HepG2 (cell line): ENCODE results near the gene SIX5. TPM values are rescaled to one million over a fixed set of nuclear protein-coding genes. Genes with fewer than 3 reads are reported as not detected.
A peak's percentile ranks its signal among the peaks of the same experiment; 100 is the strongest.

Experiments
- ATAC-seq: fragments of 200-7000 bp; cut with Tn5 transposase; 3 replicates; pipeline ENCODE4 v1.9.1; 2020; ENCODE audit warnings: mild to moderate bottlenecking, moderate library complexity
- BruUV-seq: library from RNA; stranded (reverse); fragments of 400-500 nt; replicated peaks from 2 replicates; lab custom pipeline; 2021; lab: Mats Ljungman, UMichigan
- CTCF ChIA-PET: fragments of 300-600 bp; formaldehyde crosslinking; extraction: SDS; loops from one replicate; lab custom pipeline; 2021; ENCODE audit warnings: low total read pairs, inconsistent platforms, low intra/inter-chr PET ratio; lab: Yijun Ruan, JAX
- POLR2A ChIA-PET: fragments of 350-600 bp; sonication (Branson Sonifier 250); formaldehyde crosslinking; loops from one replicate; lab custom pipeline; 2020; ENCODE audit warnings: antibody characterized with exemption, inconsistent platforms; lab: Yijun Ruan, JAX
- DNase-seq: peaks from one replicate; pipeline ENCODE4 v3.0.0-alpha.2; 2015; ENCODE audit warnings: low spot score
- FAIRE-seq: peaks from 3 replicates; lab custom pipeline; 2011; peaks lifted over from hg19 to GRCh38; lab: Jason Lieb, UNC
- H2AFZ ChIP-seq: one replicate; pipeline ENCODE4 v1.6.1; 2011; ENCODE audit warnings: low read length, inconsistent platforms
- H3K27ac ChIP-seq: fragments of 300-600 bp; 3 replicates; pipeline ENCODE4 v1.8.0; 2011; ENCODE audit warnings: mixed run types, mild to moderate bottlenecking, mixed read lengths, low read length, inconsistent platforms; ENCODE audit not compliant: insufficient read depth; ENCODE audit errors: extremely low read length
- H3K27me3 ChIP-seq, 2 experiments: fragments of 200-600 bp in 1 of 2; 2 replicates in 1 of 2; 3 replicates in 1 of 2; pipeline versions ENCODE4 v1.6.0 to v1.8.0; 2011; ENCODE audit warnings: low read length in 2 of 2, mild to moderate bottlenecking in 2 of 2, moderate library complexity in 2 of 2, inconsistent platforms in 1 of 2; ENCODE audit not compliant: insufficient read depth in 2 of 2, control insufficient read depth in 1 of 2
- H3K36me3 ChIP-seq, 2 experiments: fragments of 200-600 bp in 1 of 2; replicated peaks in 1 of 2; 2 replicates in 1 of 2; 3 replicates in 1 of 2; pipeline versions ENCODE4 v1.5.1 to v1.8.0; 2011; ENCODE audit warnings: low read length in 2 of 2, inconsistent platforms in 1 of 2; ENCODE audit not compliant: insufficient read depth in 2 of 2, control insufficient read depth in 1 of 2
- H3K4me1 ChIP-seq: 2 replicates; pipeline ENCODE4 v1.5.1; 2012; ENCODE audit warnings: low read length, inconsistent platforms; ENCODE audit not compliant: insufficient read depth
- H3K4me2 ChIP-seq: 2 replicates; pipeline ENCODE4 v1.6.0; 2011; ENCODE audit warnings: low read depth, low read length, inconsistent platforms
- H3K4me3 ChIP-seq, 3 experiments: fragments of 200-600 bp in 1 of 3; sonication (generic), shearing (Covaris generic) in 1 of 3; replicated peaks in 1 of 3; 2 replicates each; pipeline ENCODE4 v1.5.1; 2011 to 2016; ENCODE audit warnings: low read length in 3 of 3, inconsistent platforms in 2 of 3, low read depth in 2 of 3, mild to moderate bottlenecking in 2 of 3, control low read depth in 1 of 3, mixed read lengths in 1 of 3; ENCODE audit not compliant: insufficient read depth in 1 of 3
- H3K79me2 ChIP-seq: one replicate; pipeline ENCODE4 v1.6.1; 2011; ENCODE audit warnings: low read length, inconsistent platforms; ENCODE audit not compliant: insufficient read depth
- H3K9ac ChIP-seq: 2 replicates; pipeline ENCODE4 v1.6.0; 2011; ENCODE audit warnings: mild to moderate bottlenecking, low read depth, low read length, inconsistent platforms; ENCODE audit not compliant: insufficient read depth
- H3K9me3 ChIP-seq: 2 replicates; pipeline ENCODE4 v1.5.1; 2012; ENCODE audit warnings: mild to moderate bottlenecking, low read length
- H4K20me1 ChIP-seq: 2 replicates; pipeline ENCODE4 v1.6.0; 2011; ENCODE audit warnings: inconsistent platforms, mild to moderate bottlenecking, low read length, moderate library complexity; ENCODE audit not compliant: insufficient read depth
- GZF1 ChIP-seq: sonication (generic); formaldehyde crosslinking; IDR thresholded peaks from 2 replicates; pipeline ENCODE4 v1.5.1; 2020; ENCODE audit warnings: mild to moderate bottlenecking, missing genetic modification reagents
- HOXA9 ChIP-seq: sonication (generic); formaldehyde crosslinking; IDR thresholded peaks from 2 replicates; pipeline ENCODE4 v1.8.1; 2022; ENCODE audit warnings: missing genetic modification reagents, mild to moderate bottlenecking, moderate library complexity, borderline replicate concordance
- MBD4 ChIP-seq: IDR thresholded peaks from 2 replicates; pipeline ENCODE4 v1.6.1; 2012; ENCODE audit warnings: low read length, inconsistent platforms, borderline replicate concordance
- MTF1 ChIP-seq: sonication (generic); formaldehyde crosslinking; IDR thresholded peaks from 2 replicates; pipeline ENCODE4 v1.5.0; 2020; ENCODE audit warnings: missing genetic modification reagents
- PHF5A ChIP-seq: IDR thresholded peaks from one replicate; pipeline ENCODE4 v1.6.1; 2018; ENCODE audit warnings: low read depth, missing genetic modification reagents; ENCODE audit not compliant: unreplicated experiment
- PHF8 ChIP-seq: sonication (generic); formaldehyde crosslinking; IDR thresholded peaks from 2 replicates; pipeline ENCODE4 v1.5.0; 2020; ENCODE audit warnings: missing genetic modification reagents
- POLR2AphosphoS2 ChIP-seq: IDR thresholded peaks from 2 replicates; pipeline ENCODE4 v1.6.1; 2011; ENCODE audit warnings: low read depth, low read length, improper control_type of control experiment
- RNF2 ChIP-seq: fragments of 450-650 bp; conservative IDR thresholded peaks from 2 replicates; pipeline ENCODE4 v1.6.1; 2016; ENCODE audit warnings: low read depth
- U2AF2 ChIP-seq: fragments of 200-400 bp; formaldehyde crosslinking; IDR thresholded peaks from 2 replicates; pipeline ENCODE4 v1.6.1; 2017; ENCODE audit warnings: low read depth, mild to moderate bottlenecking, low read length
- ZBTB3 ChIP-seq: sonication (generic); formaldehyde crosslinking; IDR thresholded peaks from 2 replicates; pipeline ENCODE4 v1.4.0; 2020; ENCODE audit warnings: low read depth, mild to moderate bottlenecking, moderate library complexity, missing genetic modification reagents, borderline replicate concordance
- ZNF138 ChIP-seq: sonication (generic); formaldehyde crosslinking; IDR thresholded peaks from 2 replicates; pipeline ENCODE4 v1.5.0; 2020; ENCODE audit warnings: mild to moderate bottlenecking, low read depth, missing genetic modification reagents
- ZNF160 ChIP-seq: sonication (generic); formaldehyde crosslinking; IDR thresholded peaks from 2 replicates; pipeline ENCODE4 v1.8.0; 2022; ENCODE audit warnings: mild to moderate bottlenecking, inconsistent platforms, missing genetic modification reagents
- ZNF382 ChIP-seq: sonication (generic); formaldehyde crosslinking; IDR thresholded peaks from 2 replicates; pipeline ENCODE4 v1.5.0; 2020; ENCODE audit warnings: missing genetic modification reagents, mild to moderate bottlenecking, borderline replicate concordance
- ZNF451 ChIP-seq: sonication (generic); formaldehyde crosslinking; IDR thresholded peaks from 2 replicates; pipeline ENCODE4 v1.5.0; 2020; ENCODE audit warnings: mild to moderate bottlenecking, missing genetic modification reagents
- ZNF510 ChIP-seq: sonication (generic); formaldehyde crosslinking; IDR thresholded peaks from 2 replicates; pipeline ENCODE4 v1.4.0; 2020; ENCODE audit warnings: low read depth, mild to moderate bottlenecking, missing genetic modification reagents
- ZNF670 ChIP-seq: sonication (generic); formaldehyde crosslinking; IDR thresholded peaks from 2 replicates; pipeline ENCODE4 v1.8.0; 2022; ENCODE audit warnings: mild to moderate bottlenecking, missing genetic modification reagents, borderline replicate concordance
- WGBS: methylation state at CpG from one replicate; pipeline ENCODE4 v1.1.6; 2017; ENCODE audit warnings: low lambda C conversion rate; 5-methylcytosine and 5-hydroxymethylcytosine counted together
- in situ Hi-C: cut with HindIII; loops from 2 replicates; pipeline ENCODE4 v1.10.0; 2017; ENCODE audit warnings: low pct_unique_long_range_greater_than_20kb; ENCODE audit not compliant: extremely low pct_ligation_motif_present
- intact Hi-C: fragments of 100-400 bp; cut with micrococcal nuclease; formaldehyde crosslinking; loops from one replicate; pipeline ENCODE4 v1.10.0; 2022; ENCODE audit not compliant: unreplicated experiment
- polyA plus RNA-seq, 8 experiments: library from polyadenylated mRNA; depleted of rRNA in 3 of 8; stranded (reverse) in 7 of 8; unstranded in 1 of 8; fragments of >200 nt; fragmentation: Illumina TruSeq in 4 of 8; extraction: Trizol in 4 of 8; gene quantifications; 2 replicates each; pipeline versions ENCODE4 v1.2.1 to v1.2.3, GENCODE V29; 2011 to 2016; ENCODE audit warnings: low read depth in 4 of 8, missing spikeins in 1 of 8, mixed read lengths in 1 of 8; ENCODE audit not compliant: insufficient read depth in 1 of 8
- total RNA-seq, 5 experiments: library from RNA; depleted of rRNA; stranded (reverse); fragments of >200 nt; fragmentation: Illumina TruSeq; extraction: Trizol; gene quantifications; 2 replicates each; pipeline ENCODE4 v1.2.3, GENCODE V29; 2016; ENCODE audit warnings: low read depth in 1 of 5
- TF ChIP-seq, protein P1 (sequence below): sonication (generic); formaldehyde crosslinking; IDR thresholded peaks from 2 replicates; pipeline ENCODE4 v1.4.0; 2020; ENCODE audit warnings: missing genetic modification reagents, borderline replicate concordance
- TF ChIP-seq, protein P2 (sequence below): sonication (generic); formaldehyde crosslinking; IDR thresholded peaks from 2 replicates; pipeline ENCODE4 v1.4.0; 2020; ENCODE audit warnings: missing genetic modification reagents

Gene SIX5
- total and polyA plus RNA-seq, 2 of the 13 experiments (the other 11 are each of a cell fraction or from before 2014, with no cell fraction given), result 7.7 to 10.5 TPM

GRCh38 chr19:45758921-45759320, 10.1 kb downstream of the SIX5 start:
- intact Hi-C loops, result no loop called here
- Histone ChIP-seq H2AFZ (no peak overlapping the region), H3K9me3 (no peaks in the 10 kb centered on the region), H3K27me3 (peaks cover 12 to 58% of the 10 kb centered on the region in 2 experiments; a peak in 4 of 5 replicates), H3K79me2 (no peaks in the 10 kb centered on the region), H3K36me3 (no peaks in the 10 kb centered on the region), H3K9ac (0 out of 2 replicates have a peak overlapping the region, but pooled peaks have one; percentile 1), H3K4me2 (no peak overlapping the region), H3K4me3 (no peak overlapping the region), H3K4me1 (peaks cover 20% of the 10 kb centered on the region), H3K27ac (no peak overlapping the region), H4K20me1 (no peaks in the 10 kb centered on the region)
- FAIRE-seq, result no peak
- no peak for DNase-seq
- in situ Hi-C loops, result no loop called here
- no peak for ATAC-seq
- ChIA-PET CTCF (no interaction called here), POLR2A (interaction anchor here (1.0 to 1.6 kb wide), 2 partner anchors 8 to 10 kb away, joined by 4 to 9 read pairs; partner anchors contain the start of gene SIX5)
- WGBS, result no CpG with 5 or more reads among the region's 9 CpGs
- TF ChIP-seq POLR2AphosphoS2 (no peak), ZNF160 (CRISPR knock-in tag) (no peak), ZNF382 (CRISPR knock-in tag) (no peak), MTF1 (CRISPR knock-in tag) (no peak), ZNF670 (CRISPR knock-in tag) (no peak), PHF5A (CRISPR knock-in tag) (no peak), PHF8 (CRISPR knock-in tag) (no peak), ZNF510 (CRISPR knock-in tag) (no peak), ZNF138 (CRISPR knock-in tag) (no peak), GZF1 (CRISPR knock-in tag) (no peak), HOXA9 (CRISPR knock-in tag) (no peak), U2AF2 (no peak), RNF2 (no peak), MBD4 (no peak), ZBTB3 (CRISPR knock-in tag) (no peak), ZNF451 (no peak)
- TF ChIP-seq, protein P1, sequence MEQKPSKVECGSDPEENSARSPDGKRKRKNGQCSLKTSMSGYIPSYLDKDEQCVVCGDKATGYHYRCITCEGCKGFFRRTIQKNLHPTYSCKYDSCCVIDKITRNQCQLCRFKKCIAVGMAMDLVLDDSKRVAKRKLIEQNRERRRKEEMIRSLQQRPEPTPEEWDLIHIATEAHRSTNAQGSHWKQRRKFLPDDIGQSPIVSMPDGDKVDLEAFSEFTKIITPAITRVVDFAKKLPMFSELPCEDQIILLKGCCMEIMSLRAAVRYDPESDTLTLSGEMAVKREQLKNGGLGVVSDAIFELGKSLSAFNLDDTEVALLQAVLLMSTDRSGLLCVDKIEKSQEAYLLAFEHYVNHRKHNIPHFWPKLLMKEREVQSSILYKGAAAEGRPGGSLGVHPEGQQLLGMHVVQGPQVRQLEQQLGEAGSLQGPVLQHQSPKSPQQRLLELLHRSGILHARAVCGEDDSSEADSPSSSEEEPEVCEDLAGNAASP, result no peak
- TF ChIP-seq, protein P2, sequence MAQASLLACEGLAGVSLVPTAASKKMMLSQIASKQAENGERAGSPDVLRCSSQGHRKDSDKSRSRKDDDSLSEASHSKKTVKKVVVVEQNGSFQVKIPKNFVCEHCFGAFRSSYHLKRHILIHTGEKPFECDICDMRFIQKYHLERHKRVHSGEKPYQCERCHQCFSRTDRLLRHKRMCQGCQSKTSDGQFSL (CRISPR knock-in tag), result no peak
- BruUV-seq, result no TSS peak
